Lung (tissue), 12 donors: Measurements from ENCODE around the gene P2RX4. TPM values are rescaled to one million over a fixed set of nuclear protein-coding genes. Genes with fewer than 3 reads are reported as not detected.
"Not testable (repeated sequence)": the region's sequence is repeated elsewhere in the genome, so short reads cannot be mapped to it uniquely, and the experiment has no call there.

Experiments
- ATAC-seq: fragments of 200-7000 bp; cut with Tn5 transposase; one replicate; pipeline ENCODE4 v1.9.1; 2020; ENCODE audit warnings: moderate number of reproducible peaks; ENCODE audit not compliant: insufficient read depth, low FRiP score
- DNase-seq, 3 donors: peaks; one replicate each; pipeline ENCODE4 v3.0.0-alpha.2; 2013 to 2017
- H3K27ac ChIP-seq, 2 donors: one replicate each; pipeline ENCODE4 v1.5.1; 2013; ENCODE audit warnings: mild to moderate bottlenecking in 2 of 2, moderate library complexity in 2 of 2, control low read depth in 1 of 2, inconsistent platforms in 1 of 2, low read depth in 1 of 2, low read length in 1 of 2
- H3K27me3 ChIP-seq, 3 donors: one replicate each; pipeline ENCODE4 v1.5.1; 2013; ENCODE audit warnings: low read length in 2 of 3; ENCODE audit not compliant: control insufficient read depth in 3 of 3, insufficient read depth in 3 of 3
- H3K36me3 ChIP-seq, 4 donors: one replicate each; pipeline ENCODE4 v1.5.1; 2013; ENCODE audit warnings: low read length in 4 of 4, mild to moderate bottlenecking in 1 of 4, moderate library complexity in 1 of 4; ENCODE audit not compliant: control insufficient read depth in 4 of 4, insufficient read depth in 4 of 4
- H3K4me1 ChIP-seq, 5 donors: one replicate each; pipeline ENCODE4 v1.5.1; 2013; ENCODE audit warnings: low read length in 5 of 5, mild to moderate bottlenecking in 2 of 5, moderate library complexity in 1 of 5; ENCODE audit not compliant: control insufficient read depth in 5 of 5, insufficient read depth in 5 of 5
- H3K4me3 ChIP-seq: one replicate; pipeline ENCODE4 v1.5.1; 2013; ENCODE audit warnings: mild to moderate bottlenecking, control low read depth, moderate library complexity
- H3K9ac ChIP-seq, 2 donors: one replicate each; pipeline ENCODE4 v1.5.1; 2013; ENCODE audit warnings: low read length in 2 of 2, control low read depth in 1 of 2; ENCODE audit not compliant: insufficient read depth in 1 of 2
- H3K9me3 ChIP-seq, 4 donors: one replicate each; pipeline ENCODE4 v1.5.1; 2013; ENCODE audit warnings: low read length in 3 of 4, mild to moderate bottlenecking in 1 of 4, moderate library complexity in 1 of 4; ENCODE audit not compliant: control insufficient read depth in 4 of 4, insufficient read depth in 3 of 4
- WGBS, 2 donors: extraction: QIAGEN DNeasy Blood & Tissue Kit; methylation state at CpG; one replicate each; pipeline ENCODE4 v1.1.7; 2013; 5-methylcytosine and 5-hydroxymethylcytosine counted together
- polyA plus RNA-seq, 2 donors: library from polyadenylated mRNA; stranded (reverse); fragments of 200-250 nt; gene quantifications; one replicate each; pipeline ENCODE4 v1.2.1, GENCODE V29; 2013
- total RNA-seq, 2 donors: library from RNA; depleted of rRNA in 1 of 2; stranded (reverse); fragments of >200 nt in 1 of 2; gene quantifications; one replicate each; pipeline ENCODE4 v1.2.1, GENCODE V29; 2014 to 2021
- TF ChIP-seq, protein P1 (sequence below): IDR thresholded peaks from 2 replicates; pipeline ENCODE4 v1.5.1; 2012; ENCODE audit warnings: mild to moderate bottlenecking; ENCODE audit errors: control extremely low read depth, extremely low read depth
- donor health status: control.
- donor health status: control.
- donor health status: Bipolar disorder and iron deficiency.
- donor health status: healthy.
- donor health status: DM: yes; HTN: yes; CAD: no.

The P2RX4 gene
- total and polyA plus RNA-seq, 4 donors, result 29.5 to 60.4 (median 46.4) TPM

DNA sequence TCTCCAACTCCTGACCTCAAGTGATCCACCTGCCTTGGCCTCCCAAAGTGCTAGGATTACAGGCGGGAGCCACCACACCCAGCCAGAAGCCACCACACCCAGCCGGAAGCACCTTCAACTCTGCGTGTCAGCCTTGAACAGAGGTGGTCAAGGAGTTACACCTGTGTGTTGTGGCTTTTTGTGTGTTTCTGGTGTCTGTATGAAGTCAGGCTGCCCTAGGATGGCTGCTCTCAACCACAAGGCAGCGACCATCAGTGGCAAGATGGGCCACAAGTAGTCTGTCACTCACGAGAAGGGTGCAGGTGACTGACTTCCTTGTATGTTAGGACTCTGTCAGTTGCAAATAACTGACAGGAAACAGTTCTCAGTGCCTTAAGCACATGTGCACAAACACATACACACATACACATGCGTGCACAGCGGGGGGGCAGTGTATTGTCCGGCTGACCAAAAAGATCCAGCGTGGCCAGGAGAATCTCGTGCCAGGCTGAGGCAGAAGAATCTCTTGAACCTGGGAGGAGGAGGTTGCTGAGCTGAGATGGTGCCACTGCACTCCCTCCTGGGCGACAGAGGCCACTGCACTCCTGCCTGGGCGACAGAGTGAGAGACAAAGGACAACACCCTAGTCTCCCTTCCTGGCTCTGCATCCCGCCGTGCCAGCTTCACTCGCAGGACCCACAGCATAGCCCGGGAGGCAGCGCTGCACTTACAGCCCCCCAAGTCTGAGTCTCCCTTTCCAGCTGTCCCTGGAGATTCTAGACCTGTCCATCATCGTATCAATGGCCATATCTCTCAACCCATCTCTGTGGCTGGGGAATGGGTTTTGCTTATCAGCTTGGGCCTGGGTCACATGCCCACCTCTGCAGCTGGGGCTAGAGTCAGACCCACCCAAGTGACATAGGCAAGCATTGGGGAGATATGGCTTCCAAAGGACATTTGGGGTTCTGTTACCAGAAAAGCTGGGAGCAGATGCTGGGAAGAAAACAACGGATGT is 13.7 kb downstream of the P2RX4 start:
- Histone ChIP-seq H3K4me1 (no peaks in the 10 kb centered on the region), H3K9me3 (no peaks in the 10 kb centered on the region), H3K27ac (no peak overlapping the region), H3K4me3 (no peak overlapping the region), H3K36me3 (peaks cover 0 to 23% (median 9%) of the 10 kb centered on the region in 4 donors), H3K9ac (no peak overlapping the region), H3K27me3 (no peaks in the 10 kb centered on the region)
- 62 to 76% methylated on average over 19 of the region's 19 CpGs for WGBS, 2 donors
- ATAC-seq (no peak), DNase-seq (no peak)
- TF ChIP-seq, protein P1, sequence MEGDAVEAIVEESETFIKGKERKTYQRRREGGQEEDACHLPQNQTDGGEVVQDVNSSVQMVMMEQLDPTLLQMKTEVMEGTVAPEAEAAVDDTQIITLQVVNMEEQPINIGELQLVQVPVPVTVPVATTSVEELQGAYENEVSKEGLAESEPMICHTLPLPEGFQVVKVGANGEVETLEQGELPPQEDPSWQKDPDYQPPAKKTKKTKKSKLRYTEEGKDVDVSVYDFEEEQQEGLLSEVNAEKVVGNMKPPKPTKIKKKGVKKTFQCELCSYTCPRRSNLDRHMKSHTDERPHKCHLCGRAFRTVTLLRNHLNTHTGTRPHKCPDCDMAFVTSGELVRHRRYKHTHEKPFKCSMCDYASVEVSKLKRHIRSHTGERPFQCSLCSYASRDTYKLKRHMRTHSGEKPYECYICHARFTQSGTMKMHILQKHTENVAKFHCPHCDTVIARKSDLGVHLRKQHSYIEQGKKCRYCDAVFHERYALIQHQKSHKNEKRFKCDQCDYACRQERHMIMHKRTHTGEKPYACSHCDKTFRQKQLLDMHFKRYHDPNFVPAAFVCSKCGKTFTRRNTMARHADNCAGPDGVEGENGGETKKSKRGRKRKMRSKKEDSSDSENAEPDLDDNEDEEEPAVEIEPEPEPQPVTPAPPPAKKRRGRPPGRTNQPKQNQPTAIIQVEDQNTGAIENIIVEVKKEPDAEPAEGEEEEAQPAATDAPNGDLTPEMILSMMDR, result no peak

DNA sequence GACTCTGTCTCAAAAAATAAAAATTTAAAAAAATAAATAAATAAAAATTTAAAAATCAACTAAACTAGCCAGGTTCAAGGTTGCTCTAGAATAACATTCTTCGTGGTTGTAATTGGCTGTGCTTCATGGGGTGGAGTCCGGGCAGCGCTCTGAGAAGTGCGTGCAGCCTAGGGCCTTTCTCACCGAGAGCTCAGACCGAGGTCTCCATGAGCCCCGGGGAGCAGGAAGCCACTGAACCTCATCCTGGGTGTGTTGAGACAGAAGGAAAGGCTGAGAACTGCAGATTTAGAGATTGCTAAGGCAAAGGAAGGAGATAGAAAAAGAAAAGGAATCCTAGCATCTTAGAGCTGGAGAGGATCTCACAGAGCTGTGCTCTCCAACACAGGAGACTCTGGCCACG is 14.7 kb downstream of the P2RX4 start:
- WGBS, 2 donors, result 60 to 72% methylated on average over 8 of the region's 8 CpGs
- no peak overlapping the region for H3K27ac ChIP-seq
- DNase-seq (no peak), ATAC-seq (no peak)
- no peaks in the 10 kb centered on the region for H3K27me3 ChIP-seq
- TF ChIP-seq, protein P1, result no peak
- no peak overlapping the region for H3K9ac ChIP-seq
- no peaks in the 10 kb centered on the region for H3K4me1 ChIP-seq
- no peak overlapping the region for H3K4me3 ChIP-seq
- no peaks in the 10 kb centered on the region for H3K9me3 ChIP-seq
- H3K36me3 ChIP-seq, result peaks cover 0 to 28% (median 9%) of the 10 kb centered on the region in 4 donors

DNA sequence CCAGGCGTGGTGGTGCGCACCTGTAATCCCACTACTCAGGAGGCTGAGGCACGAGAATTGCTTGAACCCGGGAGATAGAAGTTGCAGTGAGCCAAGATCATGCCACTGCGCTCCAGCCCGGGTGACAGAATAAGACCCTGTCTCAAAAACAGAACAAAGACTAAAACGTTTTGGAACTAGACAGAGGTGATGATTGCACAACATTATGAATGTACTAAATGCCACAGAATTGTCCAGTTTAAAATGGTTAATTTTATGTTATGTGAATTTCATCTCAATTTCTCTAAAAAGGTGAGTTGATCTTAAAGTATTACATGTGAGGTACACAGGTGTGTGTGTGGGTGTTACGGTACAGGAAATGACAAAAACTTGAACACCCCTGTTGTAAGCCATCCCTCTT is 16.5 kb downstream of the P2RX4 start:
- no peak overlapping the region for H3K9ac ChIP-seq
- DNase-seq, result no peak
- H3K27ac ChIP-seq, result no peak overlapping the region
- no peaks in the 10 kb centered on the region for H3K4me1 ChIP-seq
- no peak for ATAC-seq
- no peaks in the 10 kb centered on the region for H3K9me3 ChIP-seq
- TF ChIP-seq, protein P1, result no peak
- WGBS, 2 donors, result 80 to 87% methylated on average over 8 of the region's 8 CpGs
- no peak overlapping the region for H3K4me3 ChIP-seq
- peaks cover 0 to 30% (median 9%) of the 10 kb centered on the region in 4 donors for H3K36me3 ChIP-seq
- H3K27me3 ChIP-seq, result no peaks in the 10 kb centered on the region

DNA sequence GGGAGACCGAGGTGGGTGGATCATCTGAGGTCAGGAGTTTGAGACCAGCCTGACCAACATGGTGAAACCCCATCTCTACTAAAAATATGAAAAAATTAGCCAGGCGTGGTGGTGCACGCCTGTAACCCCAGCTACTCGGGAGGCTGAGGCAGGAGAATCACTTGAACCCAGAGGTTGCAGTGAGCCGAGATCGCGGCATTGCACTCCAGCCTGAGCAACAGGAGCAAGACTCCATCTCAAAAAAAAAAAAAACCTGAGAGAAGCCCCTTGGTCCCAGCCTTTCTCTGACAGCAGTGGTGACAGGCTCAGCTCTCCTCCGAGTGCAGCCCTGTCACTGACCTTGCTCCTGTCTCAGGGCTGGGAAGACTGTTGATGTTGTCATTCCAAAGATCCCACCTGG is 16.9 kb downstream of the P2RX4 start:
- H3K9me3 ChIP-seq, H3K9ac ChIP-seq, H3K27me3 ChIP-seq, H3K4me3 ChIP-seq, H3K4me1 ChIP-seq, DNase-seq, ATAC-seq: not testable (repeated sequence)
- Histone ChIP-seq H3K27ac (peak overlapping the region in 1 of 2 donors; percentile 68), H3K36me3 (peaks cover 0 to 28% (median 9%) of the 10 kb centered on the region in 4 donors)
- WGBS, 2 donors, result 93 to 96% methylated on average over 8 of the region's 8 CpGs
